Erythroblast (primary cell): ENCODE data around the gene EIF3A.

Experiments
- GATA1 ChIP-seq: IDR thresholded peaks from 2 replicates; pipeline ENCODE4 v1.6.1; 2011; ENCODE audit warnings: low read depth, mild to moderate bottlenecking, control low read depth, low read length, moderate library complexity
- POLR2A ChIP-seq: IDR thresholded peaks from 2 replicates; pipeline ENCODE4 v1.6.1; 2011; ENCODE audit warnings: mild to moderate bottlenecking, low read length

- TF ChIP-seq POLR2A (no peak), GATA1 (no peak)
These were observed 30.8 kb downstream of the EIF3A start for GRCh38 chr10:119049777-119050176.
